BJ (cell line): ENCODE data around the gene TNS4. TPM values are rescaled to one million over a fixed set of nuclear protein-coding genes. Genes with fewer than 3 reads are reported as not detected.

ENCODE experiments used
- CTCF ChIA-PET: fragments of 350-600 bp; formaldehyde crosslinking; extraction: SDS; loops from one replicate; lab custom pipeline; 2021; ENCODE audit warnings: antibody characterized with exemption, inconsistent platforms; lab: Yijun Ruan, JAX
- POLR2A ChIA-PET: fragments of 300-600 bp; sonication (Branson Sonifier 250); formaldehyde crosslinking; extraction: SDS; loops from one replicate; lab custom pipeline; 2021; ENCODE audit warnings: antibody characterized with exemption; lab: Charles Lee
- DNase-seq: peaks from one replicate; pipeline ENCODE4 v3.0.0-alpha.2; 2011; ENCODE audit warnings: low read depth
- H3K27me3 ChIP-seq: 2 replicates; pipeline ENCODE4 v1.6.0; 2011; ENCODE audit warnings: low read length; ENCODE audit not compliant: control insufficient read depth, insufficient read depth
- H3K36me3 ChIP-seq: 2 replicates; pipeline ENCODE4 v1.5.1; 2011; ENCODE audit warnings: low read length; ENCODE audit not compliant: control insufficient read depth, insufficient read depth
- H3K4me3 ChIP-seq: 2 replicates; pipeline ENCODE4 v1.5.1; 2011; ENCODE audit warnings: low read depth, mild to moderate bottlenecking, control low read depth, low read length
- CTCF ChIP-seq: IDR thresholded peaks from 2 replicates; pipeline ENCODE4 v1.5.1; 2011; ENCODE audit warnings: low read depth, mild to moderate bottlenecking, control low read depth, inconsistent platforms, low read length, moderate library complexity; ENCODE audit not compliant: insufficient read depth
- polyA plus RNA-seq: library from polyadenylated mRNA; depleted of rRNA; stranded (reverse); fragments of >200 nt; gene quantifications from 2 replicates; pipeline ENCODE4 v1.2.3, GENCODE V29; 2011

TNS4 gene
- polyA plus RNA-seq, 1 experiment, result 0.40 TPM

GRCh38 chr17:40453881-40454612 lies 47.4 kb downstream of the TNS4 start:
- Histone ChIP-seq H3K36me3 (peaks cover 40% of the 10 kb centered on the region), H3K4me3 (no peak overlapping the region), H3K27me3 (no peaks in the 10 kb centered on the region)
- ChIA-PET CTCF (interaction anchor here (1.0 to 2.1 kb wide), 7 partner anchors 10 to 106 kb away, joined by 3 to 10 read pairs (median 5); no protein-coding TSS in a partner anchor), POLR2A (interaction anchor here (0.9 kb wide), 1 partner anchor 80 kb away, joined by 6 read pairs; no protein-coding TSS in a partner anchor)
- DNase-seq, result no peak
- no peak for TF ChIP-seq CTCF

GRCh38 chr17:40452921-40453378 lies 48.5 kb downstream of the TNS4 start:
- DNase-seq, result no peak
- ChIA-PET CTCF (interaction anchor here (1.0 to 3.1 kb wide), 6 partner anchors 9 to 107 kb away, joined by 3 to 18 read pairs (median 4); no protein-coding TSS in a partner anchor), POLR2A (interaction anchor here (0.9 kb wide), 1 partner anchor 81 kb away, joined by 6 read pairs; no protein-coding TSS in a partner anchor)
- H3K27me3 ChIP-seq, result no peaks in the 10 kb centered on the region
- no peak overlapping the region for H3K4me3 ChIP-seq
- TF ChIP-seq CTCF, result no peak
- H3K36me3 ChIP-seq, result peaks cover 38% of the 10 kb centered on the region

GRCh38 chr17:40452216-40452787 lies 49.1 kb downstream of the TNS4 start:
- H3K27me3 ChIP-seq, result no peaks in the 10 kb centered on the region
- H3K4me3 ChIP-seq, result no peak overlapping the region
- peak; percentile 55 for DNase-seq
- no peak for TF ChIP-seq CTCF
- peaks cover 37% of the 10 kb centered on the region for H3K36me3 ChIP-seq
- CTCF ChIA-PET, result interaction anchor here (1.3 to 3.7 kb wide), 6 partner anchors 10 to 1214 kb away, joined by 4 to 18 read pairs (median 10); no protein-coding TSS in a partner anchor
- POLR2A ChIA-PET, result no interaction called here

GRCh38 chr17:40451420-40451819 lies 50.0 kb downstream of the TNS4 start:
- peak; percentile 79 for DNase-seq
- ChIA-PET POLR2A (interaction anchor here (0.6 to 1.1 kb wide), 5 partner anchors 9 to 573 kb away, joined by 3 to 18 read pairs (median 4); no protein-coding TSS in a partner anchor), CTCF (interaction anchor here (0.6 to 3.7 kb wide), 10 partner anchors 9 to 1215 kb away, joined by 3 to 18 read pairs (median 4); partner anchors contain the start of gene GJD3)
- TF ChIP-seq CTCF, result no peak
- Histone ChIP-seq H3K36me3 (peaks cover 39% of the 10 kb centered on the region), H3K27me3 (no peaks in the 10 kb centered on the region), H3K4me3 (no peak overlapping the region)

- Histone ChIP-seq H3K4me3 (no peak overlapping the region), H3K36me3 (peaks cover 36% of the 10 kb centered on the region)
- POLR2A ChIA-PET, result interaction anchor here (0.6 to 0.7 kb wide), 2 partner anchors 14 to 102 kb away, joined by 5 to 6 read pairs; no protein-coding TSS in a partner anchor
Observed at GRCh38 chr17:40450175-40450574, 51.2 kb downstream of the TNS4 start.

More at GRCh38 chr17:40450175-40450574, 51.2 kb downstream of the TNS4 start:
- DNase-seq, result no peak
- CTCF ChIA-PET, result interaction anchor here (0.6 to 3.9 kb wide), 17 partner anchors 8 to 1548 kb away, joined by 3 to 24 read pairs (median 4); partner anchors contain the start of gene TOP2A
- TF ChIP-seq CTCF, result peak; percentile 70
- H3K27me3 ChIP-seq, result no peaks in the 10 kb centered on the region
